GM12875 (cell line): ENCODE results near the gene IL19.

Source experiments
- H3K4me3 ChIP-seq: one replicate; pipeline ENCODE4 v1.5.1; 2011; ENCODE audit warnings: low read depth, low read length, control low read depth
- TF ChIP-seq, protein P1 (sequence below): IDR thresholded peaks from 2 replicates; pipeline ENCODE4 v1.5.1; 2011; ENCODE audit warnings: low read depth, mild to moderate bottlenecking, control low read depth, inconsistent platforms, low read length, moderate library complexity, borderline replicate concordance; ENCODE audit not compliant: insufficient read depth

IL19 gene

DNA sequence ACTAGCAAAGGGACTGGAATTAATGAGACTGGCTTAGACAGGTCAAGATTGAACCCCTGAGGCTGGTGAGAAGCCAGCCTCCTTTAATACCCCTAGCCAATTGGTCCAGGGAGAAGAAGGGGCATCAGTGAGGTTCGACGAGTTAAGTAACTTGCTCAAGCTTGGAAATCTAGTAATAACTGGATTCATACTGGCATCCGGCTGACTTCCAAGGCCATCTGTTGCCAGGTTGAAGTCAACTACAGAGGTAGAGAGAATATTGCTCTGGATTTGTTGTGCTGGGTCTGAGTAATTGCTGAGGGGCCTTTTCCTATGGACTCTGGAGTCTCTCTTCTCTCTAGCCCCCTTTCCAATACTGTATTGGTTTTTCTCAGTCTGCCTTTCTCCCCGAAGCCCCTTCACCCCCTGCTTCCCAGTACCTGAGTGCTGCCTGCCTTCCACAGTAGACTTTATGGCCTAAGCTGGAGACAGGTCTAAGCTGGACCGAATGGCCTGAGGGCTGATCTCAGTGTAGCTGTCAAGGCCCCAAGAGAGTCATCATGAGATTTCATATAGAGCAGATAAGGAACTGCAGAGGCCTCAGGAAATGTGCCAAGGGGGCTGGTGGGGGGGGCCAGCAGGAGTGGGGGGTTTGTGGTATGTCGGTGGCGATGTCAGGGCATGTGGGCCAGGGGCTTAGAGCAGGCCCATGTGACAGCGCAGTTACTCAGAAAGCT lies 42.4 kb upstream of the IL19 start:
- no peak overlapping the region for H3K4me3 ChIP-seq
- TF ChIP-seq, protein P1, sequence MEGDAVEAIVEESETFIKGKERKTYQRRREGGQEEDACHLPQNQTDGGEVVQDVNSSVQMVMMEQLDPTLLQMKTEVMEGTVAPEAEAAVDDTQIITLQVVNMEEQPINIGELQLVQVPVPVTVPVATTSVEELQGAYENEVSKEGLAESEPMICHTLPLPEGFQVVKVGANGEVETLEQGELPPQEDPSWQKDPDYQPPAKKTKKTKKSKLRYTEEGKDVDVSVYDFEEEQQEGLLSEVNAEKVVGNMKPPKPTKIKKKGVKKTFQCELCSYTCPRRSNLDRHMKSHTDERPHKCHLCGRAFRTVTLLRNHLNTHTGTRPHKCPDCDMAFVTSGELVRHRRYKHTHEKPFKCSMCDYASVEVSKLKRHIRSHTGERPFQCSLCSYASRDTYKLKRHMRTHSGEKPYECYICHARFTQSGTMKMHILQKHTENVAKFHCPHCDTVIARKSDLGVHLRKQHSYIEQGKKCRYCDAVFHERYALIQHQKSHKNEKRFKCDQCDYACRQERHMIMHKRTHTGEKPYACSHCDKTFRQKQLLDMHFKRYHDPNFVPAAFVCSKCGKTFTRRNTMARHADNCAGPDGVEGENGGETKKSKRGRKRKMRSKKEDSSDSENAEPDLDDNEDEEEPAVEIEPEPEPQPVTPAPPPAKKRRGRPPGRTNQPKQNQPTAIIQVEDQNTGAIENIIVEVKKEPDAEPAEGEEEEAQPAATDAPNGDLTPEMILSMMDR = no peak

DNA sequence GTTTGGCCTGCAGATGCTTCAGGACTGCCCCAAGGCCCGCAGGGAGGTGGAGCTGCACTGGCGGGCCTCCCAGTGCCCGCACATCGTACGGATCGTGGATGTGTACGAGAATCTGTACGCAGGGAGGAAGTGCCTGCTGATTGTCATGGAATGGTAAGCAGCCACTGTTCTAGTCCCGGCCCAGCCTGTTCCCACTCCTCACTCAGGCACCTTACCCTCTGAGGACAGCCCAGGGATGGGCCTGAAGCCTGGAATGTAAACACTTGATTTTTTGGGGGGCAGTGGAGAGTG lies 41.9 kb upstream of the IL19 start:
- H3K4me3 ChIP-seq = no peak overlapping the region
- TF ChIP-seq, protein P1 = no peak

- no peak overlapping the region for H3K4me3 ChIP-seq
- TF ChIP-seq, protein P1 = no peak
Observed at GRCh38 chr1:206729050-206729449, 41.5 kb upstream of the IL19 start.

DNA sequence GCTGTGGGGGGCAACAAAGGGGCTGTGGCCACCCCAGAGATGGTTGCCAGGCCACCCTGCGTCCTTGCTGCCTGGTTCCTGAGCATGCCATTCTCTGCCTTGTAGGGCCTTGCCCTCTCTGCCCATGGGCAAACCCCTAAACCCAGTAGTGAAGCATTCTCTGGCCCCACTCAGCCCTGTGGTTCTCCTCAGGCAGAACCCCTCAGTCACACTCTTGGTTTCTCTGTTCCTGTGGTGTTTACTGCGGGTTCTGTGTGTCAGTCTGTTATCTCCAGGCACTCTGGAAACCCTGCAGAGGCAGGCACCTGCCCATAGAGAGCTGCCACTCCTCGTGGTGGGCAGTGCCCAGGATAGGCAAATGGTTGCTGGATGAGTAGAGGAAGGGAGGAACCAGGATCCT lies 41.1 kb upstream of the IL19 start:
- TF ChIP-seq, protein P1 = no peak
- no peak overlapping the region for H3K4me3 ChIP-seq

DNA sequence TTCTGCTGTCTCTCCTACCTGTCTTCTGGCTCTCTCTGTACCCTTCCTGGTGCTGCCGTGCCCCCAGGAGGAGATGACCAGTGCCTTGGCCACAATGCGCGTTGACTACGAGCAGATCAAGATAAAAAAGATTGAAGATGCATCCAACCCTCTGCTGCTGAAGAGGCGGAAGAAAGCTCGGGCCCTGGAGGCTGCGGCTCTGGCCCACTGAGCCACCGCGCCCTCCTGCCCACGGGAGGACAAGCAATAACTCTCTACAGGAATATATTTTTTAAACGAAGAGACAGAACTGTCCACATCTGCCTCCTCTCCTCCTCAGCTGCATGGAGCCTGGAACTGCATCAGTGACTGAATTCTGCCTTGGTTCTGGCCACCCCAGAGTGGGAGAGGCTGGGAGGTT lies 38.1 kb upstream of the IL19 start:
- no peak overlapping the region for H3K4me3 ChIP-seq
- TF ChIP-seq, protein P1 = no peak

GRCh38 chr1:206732992-206733391 lies 37.6 kb upstream of the IL19 start:
- H3K4me3 ChIP-seq = no peak overlapping the region
- TF ChIP-seq, protein P1 = no peak

- no peak overlapping the region for H3K4me3 ChIP-seq
Observed at GRCh38 chr1:206734499-206735142, 36.0 kb upstream of the IL19 start.

More at GRCh38 chr1:206734499-206735142, 36.0 kb upstream of the IL19 start:
- TF ChIP-seq, protein P1 = peak; percentile 95
